Keratinocyte (primary cell): Measurements from ENCODE around the gene TGFBI. TPM values are rescaled to one million over a fixed set of nuclear protein-coding genes. Genes with fewer than 3 reads are reported as not detected.

Experiments used
- DNase-seq: peaks from one replicate; pipeline ENCODE4 v3.0.0-alpha.2; 2011; ENCODE audit warnings: low read depth, missing footprints, low spot score
- FAIRE-seq: peaks from 2 replicates; lab custom pipeline; 2011; peaks lifted over from hg19 to GRCh38; lab: Jason Lieb, UNC
- H2AFZ ChIP-seq: 2 replicates; pipeline ENCODE4 v1.6.0; 2012; ENCODE audit warnings: low read length, control low read depth, inconsistent platforms; ENCODE audit not compliant: control insufficient read depth
- H3K27ac ChIP-seq: 2 replicates; pipeline ENCODE4 v1.5.1; 2011; ENCODE audit warnings: low read length; ENCODE audit not compliant: control insufficient read depth, insufficient read depth
- H3K27me3 ChIP-seq: 3 replicates; pipeline ENCODE4 v1.6.0; 2011; ENCODE audit warnings: low read length; ENCODE audit not compliant: control insufficient read depth, insufficient read depth; ENCODE audit errors: extremely low read depth
- H3K36me3 ChIP-seq, 2 experiments: 2 replicates in 1 of 2; 3 replicates in 1 of 2; pipeline ENCODE4 v1.5.1; 2011; ENCODE audit warnings: low read length in 2 of 2, mild to moderate bottlenecking in 1 of 2; ENCODE audit not compliant: control insufficient read depth in 2 of 2, insufficient read depth in 2 of 2; ENCODE audit errors: extremely low read depth in 1 of 2
- H3K4me1 ChIP-seq: 3 replicates; pipeline ENCODE4 v1.5.1; 2011; ENCODE audit warnings: low read length; ENCODE audit not compliant: control insufficient read depth, insufficient read depth; ENCODE audit errors: extremely low read depth
- H3K4me2 ChIP-seq: 3 replicates; pipeline ENCODE4 v1.6.0; 2011; ENCODE audit warnings: low read depth, low read length; ENCODE audit not compliant: control insufficient read depth, insufficient read depth; ENCODE audit errors: extremely low read depth
- H3K4me3 ChIP-seq, 3 experiments: fragments of 200-600 bp in 1 of 3; sonication (generic) in 1 of 3; 2 replicates in 2 of 3; 3 replicates in 1 of 3; pipeline ENCODE4 v1.5.1; 2011 to 2016; ENCODE audit warnings: low read length in 3 of 3, mild to moderate bottlenecking in 3 of 3, control low read depth in 2 of 3, inconsistent platforms in 1 of 3, low read depth in 1 of 3, mixed read lengths in 1 of 3, mixed run types in 1 of 3, moderate library complexity in 1 of 3; ENCODE audit not compliant: control insufficient read depth in 2 of 3, insufficient read depth in 2 of 3; ENCODE audit errors: extremely low read depth in 1 of 3
- H3K79me2 ChIP-seq: 2 replicates; pipeline ENCODE4 v1.6.0; 2012; ENCODE audit warnings: low read length; ENCODE audit not compliant: control insufficient read depth, insufficient read depth
- H3K9ac ChIP-seq: 3 replicates; pipeline ENCODE4 v1.6.0; 2011; ENCODE audit warnings: low read length; ENCODE audit not compliant: control insufficient read depth, insufficient read depth; ENCODE audit errors: extremely low read depth
- H3K9me1 ChIP-seq: 3 replicates; pipeline ENCODE4 v1.6.0; 2011; ENCODE audit warnings: low read length; ENCODE audit not compliant: control insufficient read depth, insufficient read depth; ENCODE audit errors: extremely low read depth
- H3K9me3 ChIP-seq: 2 replicates; pipeline ENCODE4 v1.5.1; 2012; ENCODE audit warnings: low read depth, low read length; ENCODE audit not compliant: control insufficient read depth
- H4K20me1 ChIP-seq: 3 replicates; pipeline ENCODE4 v1.6.0; 2011; ENCODE audit warnings: low read length; ENCODE audit not compliant: control insufficient read depth, insufficient read depth; ENCODE audit errors: extremely low read depth
- CTCF ChIP-seq, 3 experiments: IDR thresholded peaks in 1 of 3; conservative IDR thresholded peaks in 1 of 3; optimal IDR thresholded peaks in 1 of 3; 2 replicates in 2 of 3; 3 replicates in 1 of 3; pipeline versions ENCODE3 to v1.5.1; 2011; ENCODE audit warnings: low read length in 3 of 3, mild to moderate bottlenecking in 3 of 3, moderate library complexity in 2 of 3, control low read depth in 1 of 3, inconsistent platforms in 1 of 3; ENCODE audit not compliant: insufficient read depth in 2 of 3; ENCODE audit errors: extremely low read depth in 1 of 3
- EZH2 ChIP-seq: IDR thresholded peaks from one replicate; pipeline ENCODE4 v1.6.1; 2012; ENCODE audit warnings: inconsistent platforms, mild to moderate bottlenecking, low read length, moderate library complexity
- dilution Hi-C: fragments of 300-500 bp; cut with MboI; formaldehyde crosslinking; loops from one replicate; pipeline ENCODE4 v1.7.0; 2020; ENCODE audit warnings: low sequenced_read_pairs; ENCODE audit not compliant: extremely low pct_ligation_motif_present
- polyA plus RNA-seq, 5 experiments: library from polyadenylated mRNA; depleted of rRNA in 3 of 5; stranded (reverse) in 3 of 5; stranded (forward) in 1 of 5; unstranded in 1 of 5; fragments of >200 nt; gene quantifications; 1 replicate in 1 of 5; 2 replicates in 3 of 5; 3 replicates in 1 of 5; pipeline versions ENCODE4 v1.2.1 to v1.2.3, GENCODE V29; 2011 to 2012; ENCODE audit warnings: missing spikeins in 2 of 5, low read depth in 1 of 5, low replicate concordance in 1 of 5
- small RNA-seq, 3 experiments: library from RNA; depleted of rRNA; stranded (forward); fragments of <200 nt; gene quantifications; one replicate each; pipeline ENCODE3, GENCODE V24; 2012; ENCODE audit warnings: low read depth in 3 of 3, low replicate concordance in 1 of 3; ENCODE audit not compliant: insufficient read length in 3 of 3

The TGFBI gene
- polyA plus RNA-seq, 1 donor (not counting 4 experiments of a cell fraction or from before 2014, with no cell fraction given): 270 TPM

- DNase-seq (no peak), FAIRE-seq (no peak)
- Histone ChIP-seq H3K4me2 (no peak overlapping the region), H3K4me1 (peaks cover 26% of the 10 kb centered on the region), H3K27me3 (no peaks in the 10 kb centered on the region), H3K9me1 (no peaks in the 10 kb centered on the region), H3K27ac (no peak overlapping the region), H2AFZ (no peak overlapping the region), H4K20me1 (no peaks in the 10 kb centered on the region), H3K9me3 (no peaks in the 10 kb centered on the region), H3K79me2 (no peaks in the 10 kb centered on the region), H3K36me3 (no peaks in the 10 kb centered on the region), H3K4me3 (no peak overlapping the region), H3K9ac (no peak overlapping the region)
- dilution Hi-C loops: no loop called here
- TF ChIP-seq CTCF (optimal IDR thresholded peaks at IDR 0.05 in 1 of 3, IDR thresholded peaks at IDR 0.05 in 1 of 3, conservative IDR thresholded peaks at IDR 0.05 in 1 of 3; ENCODE audit: extremely low read depth in 1 of 3, insufficient read depth in 2 of 3, low read length in 3 of 3) (no peak), EZH2 (no peak)
Measured at GRCh38 chr5:136108766-136109165, 80.0 kb downstream of the TGFBI start.

- Histone ChIP-seq H3K4me1 (peaks cover 30% of the 10 kb centered on the region), H3K27me3 (no peaks in the 10 kb centered on the region), H3K4me2 (no peak overlapping the region), H3K9me1 (no peaks in the 10 kb centered on the region), H4K20me1 (no peaks in the 10 kb centered on the region), H3K9ac (no peak overlapping the region), H3K79me2 (no peaks in the 10 kb centered on the region), H2AFZ (no peak overlapping the region), H3K9me3 (no peaks in the 10 kb centered on the region), H3K4me3 (no peak overlapping the region), H3K36me3 (no peaks in the 10 kb centered on the region), H3K27ac (no peak overlapping the region)
- peak; percentile 46 for FAIRE-seq
- dilution Hi-C loops: no loop called here
- TF ChIP-seq CTCF (optimal IDR thresholded peaks at IDR 0.05 in 1 of 3, IDR thresholded peaks at IDR 0.05 in 1 of 3, conservative IDR thresholded peaks at IDR 0.05 in 1 of 3; ENCODE audit: extremely low read depth in 1 of 3, insufficient read depth in 2 of 3, low read length in 3 of 3) (no peak), EZH2 (no peak)
- no peak for DNase-seq
Measured at GRCh38 chr5:136109453-136110135, 80.8 kb downstream of the TGFBI start.

Small RNAs within 50 kb of the gene (small RNA-seq; reads per million reads assigned to genes)
- gene VTRNA2-1: 1.3 to 19.1 (median 2.7) reads per million in 3 experiments

Other genes starting within 250 kb of the TGFBI start
- gene SLC25A48, start 194.3 kb upstream of the TGFBI start, polyA plus RNA-seq: 0.35 TPM in 1 of 3 replicates, not detected in the others
- not detected in 3 replicates for gene IL9, start 133.1 kb upstream of the TGFBI start, polyA plus RNA-seq
- gene LECT2, start 74.0 kb upstream of the TGFBI start, polyA plus RNA-seq: 0.08 TPM in 1 of 3 replicates, not detected in the others
- gene SMAD5, start 103.9 kb downstream of the TGFBI start, polyA plus RNA-seq: 51.4 to 72.1 TPM (median 65.4 TPM) in 3 replicates
- gene SMIM32, start 164.2 kb downstream of the TGFBI start, polyA plus RNA-seq: not detected in 3 replicates